HepG2 (cell line): ENCODE data around the gene GRIN3A. TPM values are rescaled to one million over a fixed set of nuclear protein-coding genes. Genes with fewer than 3 reads are reported as not detected.

Experiments
- ATAC-seq: fragments of 200-7000 bp; cut with Tn5 transposase; 3 replicates; pipeline ENCODE4 v1.9.1; 2020; ENCODE audit warnings: mild to moderate bottlenecking, moderate library complexity
- BruUV-seq: library from RNA; stranded (reverse); fragments of 400-500 nt; replicated peaks from 2 replicates; lab custom pipeline; 2021; lab: Mats Ljungman, UMichigan
- CTCF ChIA-PET: fragments of 300-600 bp; formaldehyde crosslinking; extraction: SDS; loops from one replicate; lab custom pipeline; 2021; ENCODE audit warnings: low total read pairs, inconsistent platforms, low intra/inter-chr PET ratio; lab: Yijun Ruan, JAX
- POLR2A ChIA-PET: fragments of 350-600 bp; sonication (Branson Sonifier 250); formaldehyde crosslinking; loops from one replicate; lab custom pipeline; 2020; ENCODE audit warnings: antibody characterized with exemption, inconsistent platforms; lab: Yijun Ruan, JAX
- DNase-seq: peaks from one replicate; pipeline ENCODE4 v3.0.0-alpha.2; 2015; ENCODE audit warnings: low spot score
- FAIRE-seq: peaks from 3 replicates; lab custom pipeline; 2011; peaks lifted over from hg19 to GRCh38; lab: Jason Lieb, UNC
- H2AFZ ChIP-seq: one replicate; pipeline ENCODE4 v1.6.1; 2011; ENCODE audit warnings: low read length, inconsistent platforms
- H3K27ac ChIP-seq: fragments of 300-600 bp; 3 replicates; pipeline ENCODE4 v1.8.0; 2011; ENCODE audit warnings: mixed run types, mild to moderate bottlenecking, mixed read lengths, low read length, inconsistent platforms; ENCODE audit not compliant: insufficient read depth; ENCODE audit errors: extremely low read length
- H3K27me3 ChIP-seq, 2 experiments: fragments of 200-600 bp in 1 of 2; 2 replicates in 1 of 2; 3 replicates in 1 of 2; pipeline versions ENCODE4 v1.6.0 to v1.8.0; 2011; ENCODE audit warnings: low read length in 2 of 2, mild to moderate bottlenecking in 2 of 2, moderate library complexity in 2 of 2, inconsistent platforms in 1 of 2; ENCODE audit not compliant: insufficient read depth in 2 of 2, control insufficient read depth in 1 of 2
- H3K36me3 ChIP-seq, 2 experiments: fragments of 200-600 bp in 1 of 2; replicated peaks in 1 of 2; 2 replicates in 1 of 2; 3 replicates in 1 of 2; pipeline versions ENCODE4 v1.5.1 to v1.8.0; 2011; ENCODE audit warnings: low read length in 2 of 2, inconsistent platforms in 1 of 2; ENCODE audit not compliant: insufficient read depth in 2 of 2, control insufficient read depth in 1 of 2
- H3K4me1 ChIP-seq: 2 replicates; pipeline ENCODE4 v1.5.1; 2012; ENCODE audit warnings: low read length, inconsistent platforms; ENCODE audit not compliant: insufficient read depth
- H3K4me2 ChIP-seq: 2 replicates; pipeline ENCODE4 v1.6.0; 2011; ENCODE audit warnings: low read depth, low read length, inconsistent platforms
- H3K4me3 ChIP-seq, 3 experiments: fragments of 200-600 bp in 1 of 3; sonication (generic), shearing (Covaris generic) in 1 of 3; replicated peaks in 1 of 3; 2 replicates each; pipeline ENCODE4 v1.5.1; 2011 to 2016; ENCODE audit warnings: low read length in 3 of 3, inconsistent platforms in 2 of 3, low read depth in 2 of 3, mild to moderate bottlenecking in 2 of 3, control low read depth in 1 of 3, mixed read lengths in 1 of 3; ENCODE audit not compliant: insufficient read depth in 1 of 3
- H3K79me2 ChIP-seq: one replicate; pipeline ENCODE4 v1.6.1; 2011; ENCODE audit warnings: low read length, inconsistent platforms; ENCODE audit not compliant: insufficient read depth
- H3K9ac ChIP-seq: 2 replicates; pipeline ENCODE4 v1.6.0; 2011; ENCODE audit warnings: mild to moderate bottlenecking, low read depth, low read length, inconsistent platforms; ENCODE audit not compliant: insufficient read depth
- H3K9me3 ChIP-seq: 2 replicates; pipeline ENCODE4 v1.5.1; 2012; ENCODE audit warnings: mild to moderate bottlenecking, low read length
- H4K20me1 ChIP-seq: 2 replicates; pipeline ENCODE4 v1.6.0; 2011; ENCODE audit warnings: inconsistent platforms, mild to moderate bottlenecking, low read length, moderate library complexity; ENCODE audit not compliant: insufficient read depth
- CCDC6 ChIP-seq: sonication (generic); formaldehyde crosslinking; IDR thresholded peaks from 2 replicates; pipeline ENCODE4 v1.8.1; 2022; ENCODE audit warnings: mild to moderate bottlenecking, missing genetic modification reagents, moderate library complexity
- FOXK2 ChIP-seq: fragments of 450-650 bp; IDR thresholded peaks from 2 replicates; pipeline ENCODE4 v1.6.1; 2016
- SAP130 ChIP-seq: IDR thresholded peaks from 2 replicates; pipeline ENCODE4 v1.6.1; 2016; ENCODE audit warnings: low read depth
- TEAD2 ChIP-seq: sonication (generic); formaldehyde crosslinking; IDR thresholded peaks from 2 replicates; pipeline ENCODE4 v1.9.0; 2021; ENCODE audit warnings: missing genetic modification reagents
- ZNF75D ChIP-seq: sonication (generic); formaldehyde crosslinking; IDR thresholded peaks from 2 replicates; pipeline ENCODE4 v1.8.1; 2023; ENCODE audit warnings: missing genetic modification reagents, mild to moderate bottlenecking, borderline replicate concordance
- WGBS: methylation state at CpG from one replicate; pipeline ENCODE4 v1.1.6; 2017; ENCODE audit warnings: low lambda C conversion rate; 5-methylcytosine and 5-hydroxymethylcytosine counted together
- in situ Hi-C: cut with HindIII; loops from 2 replicates; pipeline ENCODE4 v1.10.0; 2017; ENCODE audit warnings: low pct_unique_long_range_greater_than_20kb; ENCODE audit not compliant: extremely low pct_ligation_motif_present
- intact Hi-C: fragments of 100-400 bp; cut with micrococcal nuclease; formaldehyde crosslinking; loops from one replicate; pipeline ENCODE4 v1.10.0; 2022; ENCODE audit not compliant: unreplicated experiment
- polyA plus RNA-seq, 8 experiments: library from polyadenylated mRNA; depleted of rRNA in 3 of 8; stranded (reverse) in 7 of 8; unstranded in 1 of 8; fragments of >200 nt; fragmentation: Illumina TruSeq in 4 of 8; extraction: Trizol in 4 of 8; gene quantifications; 2 replicates each; pipeline versions ENCODE4 v1.2.1 to v1.2.3, GENCODE V29; 2011 to 2016; ENCODE audit warnings: low read depth in 4 of 8, missing spikeins in 1 of 8, mixed read lengths in 1 of 8; ENCODE audit not compliant: insufficient read depth in 1 of 8
- total RNA-seq, 5 experiments: library from RNA; depleted of rRNA; stranded (reverse); fragments of >200 nt; fragmentation: Illumina TruSeq; extraction: Trizol; gene quantifications; 2 replicates each; pipeline ENCODE4 v1.2.3, GENCODE V29; 2016; ENCODE audit warnings: low read depth in 1 of 5

Gene GRIN3A
- total and polyA plus RNA-seq, 2 of the 13 experiments (the other 11 are each of a cell fraction or from before 2014, with no cell fraction given), result not detected

GRCh38 chr9:101579711-101580545 lies 158.5 kb downstream of the GRIN3A start:
- TF ChIP-seq FOXK2, result no peak
- TF ChIP-seq, all 625 proteins: peak for 0
- no peak overlapping the region for H3K4me2 ChIP-seq
- FAIRE-seq (no peak), DNase-seq (no peak), ATAC-seq (no peak)
- ChIA-PET POLR2A (no interaction called here), CTCF (no interaction called here)
- H2AFZ ChIP-seq, result no peak overlapping the region
- no peaks in the 10 kb centered on the region for H3K27me3 ChIP-seq
- in situ Hi-C loops (no loop called here), intact Hi-C loops (no loop called here)
- no TSS peak for BruUV-seq
- no peaks in the 10 kb centered on the region for H4K20me1 ChIP-seq
- 36% methylated on average over 6 of the region's 6 CpGs for WGBS
- no peak overlapping the region for H3K27ac ChIP-seq
- no peaks in the 10 kb centered on the region for H3K9me3 ChIP-seq
- no peaks in the 10 kb centered on the region for H3K36me3 ChIP-seq
- H3K4me3 ChIP-seq, result no peak overlapping the region
- H3K9ac ChIP-seq, result no peak overlapping the region
- no peaks in the 10 kb centered on the region for H3K79me2 ChIP-seq
- H3K4me1 ChIP-seq, result peaks cover 9% of the 10 kb centered on the region

GRCh38 chr9:101578378-101578777 lies 160.1 kb downstream of the GRIN3A start:
- TF ChIP-seq SAP130 (CRISPR knock-in tag) (no peak), CCDC6 (CRISPR knock-in tag) (no peak), TEAD2 (CRISPR knock-in tag) (no peak), ZNF75D (CRISPR knock-in tag) (no peak)
- Histone ChIP-seq H4K20me1 (no peaks in the 10 kb centered on the region), H3K27ac (no peak overlapping the region), H3K27me3 (no peaks in the 10 kb centered on the region), H3K4me2 (no peak overlapping the region), H3K9me3 (no peaks in the 10 kb centered on the region), H2AFZ (no peak overlapping the region), H3K79me2 (no peaks in the 10 kb centered on the region), H3K9ac (no peak overlapping the region), H3K36me3 (no peaks in the 10 kb centered on the region), H3K4me1 (peaks cover 9% of the 10 kb centered on the region), H3K4me3 (no peak overlapping the region)
- DNase-seq, result no peak
- ChIA-PET CTCF (no interaction called here), POLR2A (no interaction called here)
- no TSS peak for BruUV-seq
- ATAC-seq, result no peak
- 55% methylated on average over 3 of the region's 3 CpGs for whole genome bisulfite sequencing
- no peak for FAIRE-seq
- in situ Hi-C loops (no loop called here), intact Hi-C loops (no loop called here)
